Erythroblast (primary cell): Measurements from ENCODE around the gene NFATC1.

Experiments used
- GATA1 ChIP-seq: IDR thresholded peaks from 2 replicates; pipeline ENCODE4 v1.6.1; 2011; ENCODE audit warnings: low read depth, mild to moderate bottlenecking, control low read depth, low read length, moderate library complexity
- POLR2A ChIP-seq: IDR thresholded peaks from 2 replicates; pipeline ENCODE4 v1.6.1; 2011; ENCODE audit warnings: mild to moderate bottlenecking, low read length

- TF ChIP-seq POLR2A (no peak), GATA1 (no peak)
These were observed 22.5 kb downstream of the NFATC1 start for GRCh38 chr18:79418236-79418635.
